ENCODE results near the gene QPCT.

Gene QPCT

DNA sequence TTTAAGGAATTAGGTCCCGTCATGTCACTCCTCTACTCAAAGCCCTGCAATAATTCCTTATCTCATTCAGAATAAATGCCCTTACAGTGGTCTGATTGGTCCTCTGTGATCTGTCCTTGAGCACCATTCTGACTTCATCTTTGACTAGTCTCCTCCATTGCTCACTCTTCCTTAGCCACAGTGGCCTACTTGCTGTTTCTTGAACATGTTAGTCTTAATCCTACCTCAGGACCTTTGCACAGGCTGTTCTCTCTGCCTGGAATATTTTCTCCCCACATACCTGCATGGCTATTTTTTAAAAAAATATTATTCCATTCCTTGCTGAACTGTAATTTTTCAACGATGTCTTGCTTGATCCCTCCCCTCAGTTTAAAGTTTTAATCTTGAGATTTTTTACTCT is 48.0 kb downstream of the QPCT start:
- TF ChIP-seq, protein P1, sequence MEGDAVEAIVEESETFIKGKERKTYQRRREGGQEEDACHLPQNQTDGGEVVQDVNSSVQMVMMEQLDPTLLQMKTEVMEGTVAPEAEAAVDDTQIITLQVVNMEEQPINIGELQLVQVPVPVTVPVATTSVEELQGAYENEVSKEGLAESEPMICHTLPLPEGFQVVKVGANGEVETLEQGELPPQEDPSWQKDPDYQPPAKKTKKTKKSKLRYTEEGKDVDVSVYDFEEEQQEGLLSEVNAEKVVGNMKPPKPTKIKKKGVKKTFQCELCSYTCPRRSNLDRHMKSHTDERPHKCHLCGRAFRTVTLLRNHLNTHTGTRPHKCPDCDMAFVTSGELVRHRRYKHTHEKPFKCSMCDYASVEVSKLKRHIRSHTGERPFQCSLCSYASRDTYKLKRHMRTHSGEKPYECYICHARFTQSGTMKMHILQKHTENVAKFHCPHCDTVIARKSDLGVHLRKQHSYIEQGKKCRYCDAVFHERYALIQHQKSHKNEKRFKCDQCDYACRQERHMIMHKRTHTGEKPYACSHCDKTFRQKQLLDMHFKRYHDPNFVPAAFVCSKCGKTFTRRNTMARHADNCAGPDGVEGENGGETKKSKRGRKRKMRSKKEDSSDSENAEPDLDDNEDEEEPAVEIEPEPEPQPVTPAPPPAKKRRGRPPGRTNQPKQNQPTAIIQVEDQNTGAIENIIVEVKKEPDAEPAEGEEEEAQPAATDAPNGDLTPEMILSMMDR (IDR thresholded peaks at IDR 0.05; ENCODE audit: low read depth, low read length, missing control alignments), result no peak
- no peak for DNase-seq (ENCODE audit: extremely low read depth, low read depth)
- no peak overlapping the region for H3K4me3 ChIP-seq (replicated peaks; ENCODE audit: low read depth, low read length)

DNA sequence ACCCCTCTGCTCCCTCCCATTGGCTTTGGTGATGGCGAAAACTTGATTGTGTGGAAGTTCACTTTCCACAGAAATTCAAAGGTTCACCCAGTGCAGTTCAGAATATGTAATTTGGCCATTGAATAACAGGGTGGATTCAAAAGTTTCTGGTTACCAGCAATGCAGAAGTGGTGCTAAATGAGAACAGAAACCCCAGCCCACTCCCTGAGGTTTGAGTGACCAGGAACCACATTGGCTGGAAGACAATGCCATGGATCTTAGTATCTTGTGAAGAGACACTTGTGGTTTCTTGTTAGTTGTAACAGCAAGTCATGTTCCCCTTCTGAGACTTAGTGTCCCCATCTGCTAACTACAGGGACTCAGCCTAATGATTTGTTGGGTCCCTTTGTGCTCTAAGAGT is 49.8 kb downstream of the QPCT start:
- TF ChIP-seq, protein P1 (IDR thresholded peaks at IDR 0.05; ENCODE audit: low read depth, low read length, missing control alignments), result no peak
- no peak for DNase-seq (ENCODE audit: extremely low read depth, low read depth)
- H3K4me3 ChIP-seq (replicated peaks; ENCODE audit: low read depth, low read length), result no peak overlapping the region

DNA sequence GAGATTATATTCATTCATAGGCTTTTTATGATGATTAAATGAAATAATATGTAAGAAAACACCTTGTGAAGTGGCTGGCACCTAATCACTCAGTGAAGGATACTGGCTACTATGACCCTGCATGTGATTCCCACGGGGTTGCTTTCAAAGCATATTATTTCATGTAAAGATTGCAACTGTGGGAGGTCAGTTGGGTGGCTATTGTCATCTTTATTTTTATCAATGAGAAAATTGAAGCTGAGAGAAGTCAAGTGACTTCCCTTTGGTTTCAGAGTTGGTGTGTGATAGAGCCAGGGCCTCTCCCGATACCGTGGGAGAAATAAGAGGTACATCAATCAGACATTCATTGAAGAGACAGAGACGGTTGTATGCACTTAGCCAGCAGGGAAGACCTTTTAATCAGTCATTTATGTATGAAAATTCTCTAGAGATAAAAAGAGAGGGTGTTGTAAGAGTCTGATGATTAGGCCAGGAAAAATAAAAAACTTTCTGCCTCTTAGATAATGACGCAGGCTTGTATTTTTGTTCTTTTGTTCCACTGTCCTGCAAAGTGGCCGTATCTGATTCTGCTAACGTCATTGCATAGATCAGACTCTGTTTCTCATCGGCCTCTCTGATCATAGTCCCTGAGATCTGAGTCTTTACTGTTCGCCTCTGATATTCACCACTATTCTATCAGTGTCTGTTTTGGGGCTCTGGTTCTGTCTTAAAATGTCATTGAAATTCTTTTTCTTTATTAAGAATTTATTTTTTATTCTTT is 50.5 kb downstream of the QPCT start:
- TF ChIP-seq, protein P1 (IDR thresholded peaks at IDR 0.05; ENCODE audit: low read depth, low read length, missing control alignments), result no peak
- no peak overlapping the region for H3K4me3 ChIP-seq (replicated peaks; ENCODE audit: low read depth, low read length)
- DNase-seq (ENCODE audit: extremely low read depth, low read depth), result no peak

DNA sequence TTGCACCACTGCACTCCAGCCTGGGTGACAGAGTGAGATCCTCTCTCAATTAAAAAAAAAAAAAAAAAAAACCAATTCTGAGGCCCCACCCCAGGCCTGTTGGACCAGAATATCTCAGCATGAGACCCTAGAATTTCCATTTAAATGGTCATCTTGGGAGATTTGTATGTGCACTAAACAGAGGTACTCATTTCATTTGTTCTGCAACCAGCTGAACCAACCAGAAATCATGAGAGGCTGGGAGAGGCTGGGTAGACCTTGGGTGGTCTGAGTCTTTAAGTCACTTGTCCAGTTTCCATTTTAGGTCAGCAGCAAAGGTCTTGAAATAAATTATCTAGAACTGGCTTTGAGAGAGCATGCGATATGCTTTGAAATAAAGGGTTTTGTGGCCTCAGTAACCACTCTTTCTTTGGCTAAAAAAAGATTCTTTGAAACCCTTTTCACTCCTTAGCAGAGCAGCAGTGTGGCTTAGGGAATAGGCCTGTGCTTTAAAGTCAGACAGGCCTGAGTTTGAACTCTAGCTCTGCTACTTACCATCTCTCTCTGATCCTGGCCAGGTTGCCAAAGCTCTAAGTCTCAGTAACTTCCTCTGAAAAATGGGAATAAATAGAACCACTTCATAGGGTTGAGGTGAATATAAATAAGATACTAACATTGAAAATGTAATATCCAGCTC is 52.6 kb downstream of the QPCT start:
- DNase-seq (ENCODE audit: extremely low read depth, low read depth), result no peak
- H3K4me3 ChIP-seq (replicated peaks; ENCODE audit: low read depth, low read length), result no peak overlapping the region
- TF ChIP-seq, protein P1 (IDR thresholded peaks at IDR 0.05; ENCODE audit: low read depth, low read length, missing control alignments), result no peak

DNA sequence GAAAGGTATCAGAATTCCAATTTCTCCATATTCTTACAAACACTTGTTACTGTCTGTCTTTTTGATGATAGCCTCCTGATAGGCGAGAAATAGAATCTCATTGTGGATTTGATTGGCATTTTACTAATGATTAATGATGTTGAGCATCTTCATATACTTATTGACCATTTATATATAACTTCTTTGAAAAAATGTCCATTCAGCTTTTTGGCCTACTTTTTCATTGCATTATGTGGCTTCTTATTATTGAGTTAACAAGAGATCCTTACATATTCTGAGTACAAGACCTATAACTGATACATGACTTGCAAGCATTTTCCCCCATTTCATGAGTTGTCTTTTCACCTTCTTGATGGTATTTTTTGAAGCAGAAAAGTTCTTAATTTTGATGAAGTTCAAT is 54.6 kb downstream of the QPCT start:
- TF ChIP-seq, protein P1 (IDR thresholded peaks at IDR 0.05; ENCODE audit: low read depth, low read length, missing control alignments), result no peak
- DNase-seq (ENCODE audit: extremely low read depth, low read depth), result no peak
- H3K4me3 ChIP-seq (replicated peaks; ENCODE audit: low read depth, low read length), result no peak overlapping the region

DNA sequence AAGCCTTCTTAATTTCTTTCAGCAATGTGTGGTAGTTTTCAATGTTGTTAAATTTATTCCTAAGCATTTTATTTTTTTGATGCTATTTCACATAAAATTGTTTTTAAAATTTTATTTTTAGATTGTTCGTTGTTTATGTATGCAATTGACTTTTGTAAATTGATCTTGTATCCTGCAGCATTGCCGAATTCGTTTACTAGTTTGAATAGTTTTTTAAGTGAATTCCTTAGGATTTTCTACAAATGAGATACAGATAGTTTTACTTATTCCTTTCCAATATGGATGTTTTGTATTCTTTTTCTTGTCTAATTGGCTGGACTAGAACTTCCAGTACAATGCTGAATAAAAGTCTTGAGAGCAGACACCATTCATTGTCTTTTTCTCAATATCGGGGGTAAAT is 55.6 kb downstream of the QPCT start:
- H3K4me3 ChIP-seq (replicated peaks; ENCODE audit: low read depth, low read length), result no peak overlapping the region
- DNase-seq (ENCODE audit: extremely low read depth, low read depth), result no peak
- TF ChIP-seq, protein P1 (IDR thresholded peaks at IDR 0.05; ENCODE audit: low read depth, low read length, missing control alignments), result no peak
